HepG2 (cell line): ENCODE data around the gene HAUS7. TPM values are rescaled to one million over a fixed set of nuclear protein-coding genes. Genes with fewer than 3 reads are reported as not detected.

Experiments
- ATAC-seq: fragments of 200-7000 bp; cut with Tn5 transposase; 3 replicates; pipeline ENCODE4 v1.9.1; 2020; ENCODE audit warnings: mild to moderate bottlenecking, moderate library complexity
- BruUV-seq: library from RNA; stranded (reverse); fragments of 400-500 nt; replicated peaks from 2 replicates; lab custom pipeline; 2021; lab: Mats Ljungman, UMichigan
- CTCF ChIA-PET: fragments of 300-600 bp; formaldehyde crosslinking; extraction: SDS; loops from one replicate; lab custom pipeline; 2021; ENCODE audit warnings: low total read pairs, inconsistent platforms, low intra/inter-chr PET ratio; lab: Yijun Ruan, JAX
- POLR2A ChIA-PET: fragments of 350-600 bp; sonication (Branson Sonifier 250); formaldehyde crosslinking; loops from one replicate; lab custom pipeline; 2020; ENCODE audit warnings: antibody characterized with exemption, inconsistent platforms; lab: Yijun Ruan, JAX
- DNase-seq: peaks from one replicate; pipeline ENCODE4 v3.0.0-alpha.2; 2015; ENCODE audit warnings: low spot score
- FAIRE-seq: peaks from 3 replicates; lab custom pipeline; 2011; peaks lifted over from hg19 to GRCh38; lab: Jason Lieb, UNC
- H2AFZ ChIP-seq: one replicate; pipeline ENCODE4 v1.6.1; 2011; ENCODE audit warnings: low read length, inconsistent platforms
- H3K27ac ChIP-seq: fragments of 300-600 bp; 3 replicates; pipeline ENCODE4 v1.8.0; 2011; ENCODE audit warnings: mixed run types, mild to moderate bottlenecking, mixed read lengths, low read length, inconsistent platforms; ENCODE audit not compliant: insufficient read depth; ENCODE audit errors: extremely low read length
- H3K27me3 ChIP-seq, 2 experiments: fragments of 200-600 bp in 1 of 2; 2 replicates in 1 of 2; 3 replicates in 1 of 2; pipeline versions ENCODE4 v1.6.0 to v1.8.0; 2011; ENCODE audit warnings: low read length in 2 of 2, mild to moderate bottlenecking in 2 of 2, moderate library complexity in 2 of 2, inconsistent platforms in 1 of 2; ENCODE audit not compliant: insufficient read depth in 2 of 2, control insufficient read depth in 1 of 2
- H3K36me3 ChIP-seq, 2 experiments: fragments of 200-600 bp in 1 of 2; replicated peaks in 1 of 2; 2 replicates in 1 of 2; 3 replicates in 1 of 2; pipeline versions ENCODE4 v1.5.1 to v1.8.0; 2011; ENCODE audit warnings: low read length in 2 of 2, inconsistent platforms in 1 of 2; ENCODE audit not compliant: insufficient read depth in 2 of 2, control insufficient read depth in 1 of 2
- H3K4me1 ChIP-seq: 2 replicates; pipeline ENCODE4 v1.5.1; 2012; ENCODE audit warnings: low read length, inconsistent platforms; ENCODE audit not compliant: insufficient read depth
- H3K4me2 ChIP-seq: 2 replicates; pipeline ENCODE4 v1.6.0; 2011; ENCODE audit warnings: low read depth, low read length, inconsistent platforms
- H3K4me3 ChIP-seq, 3 experiments: fragments of 200-600 bp in 1 of 3; sonication (generic), shearing (Covaris generic) in 1 of 3; replicated peaks in 1 of 3; 2 replicates each; pipeline ENCODE4 v1.5.1; 2011 to 2016; ENCODE audit warnings: low read length in 3 of 3, inconsistent platforms in 2 of 3, low read depth in 2 of 3, mild to moderate bottlenecking in 2 of 3, control low read depth in 1 of 3, mixed read lengths in 1 of 3; ENCODE audit not compliant: insufficient read depth in 1 of 3
- H3K79me2 ChIP-seq: one replicate; pipeline ENCODE4 v1.6.1; 2011; ENCODE audit warnings: low read length, inconsistent platforms; ENCODE audit not compliant: insufficient read depth
- H3K9ac ChIP-seq: 2 replicates; pipeline ENCODE4 v1.6.0; 2011; ENCODE audit warnings: mild to moderate bottlenecking, low read depth, low read length, inconsistent platforms; ENCODE audit not compliant: insufficient read depth
- H3K9me3 ChIP-seq: 2 replicates; pipeline ENCODE4 v1.5.1; 2012; ENCODE audit warnings: mild to moderate bottlenecking, low read length
- H4K20me1 ChIP-seq: 2 replicates; pipeline ENCODE4 v1.6.0; 2011; ENCODE audit warnings: inconsistent platforms, mild to moderate bottlenecking, low read length, moderate library complexity; ENCODE audit not compliant: insufficient read depth
- AGO2 ChIP-seq: fragments of 200-400 bp; formaldehyde crosslinking; optimal IDR thresholded peaks from 2 replicates; pipeline ENCODE3; 2017; ENCODE audit warnings: mild to moderate bottlenecking, low read depth, low read length, moderate library complexity
- ATAD3A ChIP-seq: sonication (generic); formaldehyde crosslinking; IDR thresholded peaks from 2 replicates; pipeline ENCODE4 v1.4.0; 2020; ENCODE audit warnings: missing genetic modification reagents
- FOXA1 ChIP-seq, 2 experiments: fragments of 450-650 bp in 1 of 2; sonication (generic) in 1 of 2; formaldehyde crosslinking in 1 of 2; IDR thresholded peaks; 2 replicates each; pipeline versions ENCODE4 v1.4.0 to v1.6.1; 2016 to 2020; ENCODE audit warnings: missing genetic modification reagents in 1 of 2
- KDM6A ChIP-seq: IDR thresholded peaks from 2 replicates; pipeline ENCODE4 v1.6.1; 2016; ENCODE audit warnings: low read depth
- MXD4 ChIP-seq: IDR thresholded peaks from 2 replicates; pipeline ENCODE4 v1.6.1; 2016; ENCODE audit warnings: mild to moderate bottlenecking, missing biosample characterization, missing genetic modification reagents
- MZF1 ChIP-seq: sonication (generic); formaldehyde crosslinking; IDR thresholded peaks from 2 replicates; pipeline ENCODE4 v1.8.1; 2023; ENCODE audit warnings: mild to moderate bottlenecking, missing genetic modification reagents, borderline replicate concordance
- NAIF1 ChIP-seq: sonication (generic); formaldehyde crosslinking; IDR thresholded peaks from 2 replicates; pipeline ENCODE4 v1.5.0; 2020; ENCODE audit warnings: mild to moderate bottlenecking, missing genetic modification reagents, borderline replicate concordance
- THAP8 ChIP-seq: sonication (generic); formaldehyde crosslinking; IDR thresholded peaks from 2 replicates; pipeline ENCODE4 v1.5.1; 2020; ENCODE audit warnings: missing genetic modification reagents, mild to moderate bottlenecking, borderline replicate concordance
- ZBTB37 ChIP-seq: sonication (generic); formaldehyde crosslinking; IDR thresholded peaks from 2 replicates; pipeline ENCODE4 v1.4.0; 2020; ENCODE audit warnings: mild to moderate bottlenecking, missing genetic modification reagents
- ZNF207 ChIP-seq: fragments of 450-650 bp; IDR thresholded peaks from 2 replicates; pipeline ENCODE4 v1.6.1; 2016; ENCODE audit warnings: antibody characterized with exemption, borderline replicate concordance
- ZNF687 ChIP-seq: sonication (generic); formaldehyde crosslinking; IDR thresholded peaks from 2 replicates; pipeline ENCODE4 v1.5.1; 2020; ENCODE audit warnings: mild to moderate bottlenecking, missing genetic modification reagents, moderate library complexity
- ZNF724P ChIP-seq: sonication (generic); formaldehyde crosslinking; IDR thresholded peaks from 2 replicates; pipeline ENCODE4 v1.8.0; 2022; ENCODE audit warnings: missing genetic modification reagents, borderline replicate concordance
- ZNF83 ChIP-seq: sonication (generic); formaldehyde crosslinking; IDR thresholded peaks from 2 replicates; pipeline ENCODE4 v1.4.0; 2020; ENCODE audit warnings: missing genetic modification reagents, mild to moderate bottlenecking, borderline replicate concordance
- WGBS: methylation state at CpG from one replicate; pipeline ENCODE4 v1.1.6; 2017; ENCODE audit warnings: low lambda C conversion rate; 5-methylcytosine and 5-hydroxymethylcytosine counted together
- in situ Hi-C: cut with HindIII; loops from 2 replicates; pipeline ENCODE4 v1.10.0; 2017; ENCODE audit warnings: low pct_unique_long_range_greater_than_20kb; ENCODE audit not compliant: extremely low pct_ligation_motif_present
- intact Hi-C: fragments of 100-400 bp; cut with micrococcal nuclease; formaldehyde crosslinking; loops from one replicate; pipeline ENCODE4 v1.10.0; 2022; ENCODE audit not compliant: unreplicated experiment
- polyA plus RNA-seq, 8 experiments: library from polyadenylated mRNA; depleted of rRNA in 3 of 8; stranded (reverse) in 7 of 8; unstranded in 1 of 8; fragments of >200 nt; fragmentation: Illumina TruSeq in 4 of 8; extraction: Trizol in 4 of 8; gene quantifications; 2 replicates each; pipeline versions ENCODE4 v1.2.1 to v1.2.3, GENCODE V29; 2011 to 2016; ENCODE audit warnings: low read depth in 4 of 8, missing spikeins in 1 of 8, mixed read lengths in 1 of 8; ENCODE audit not compliant: insufficient read depth in 1 of 8
- total RNA-seq, 5 experiments: library from RNA; depleted of rRNA; stranded (reverse); fragments of >200 nt; fragmentation: Illumina TruSeq; extraction: Trizol; gene quantifications; 2 replicates each; pipeline ENCODE4 v1.2.3, GENCODE V29; 2016; ENCODE audit warnings: low read depth in 1 of 5
- TF ChIP-seq, protein P1 (sequence below): sonication (generic); formaldehyde crosslinking; IDR thresholded peaks from 2 replicates; pipeline ENCODE4 v1.5.0; 2020; ENCODE audit warnings: mild to moderate bottlenecking, missing genetic modification reagents
- TF ChIP-seq, protein P2 (sequence below): sonication (generic); formaldehyde crosslinking; IDR thresholded peaks from 2 replicates; pipeline ENCODE4 v1.4.0; 2020; ENCODE audit warnings: missing genetic modification reagents

HAUS7 gene
- total and polyA plus RNA-seq, 2 of the 13 experiments (the other 11 are each of a cell fraction or from before 2014, with no cell fraction given) = 10.9 to 42.4 TPM

- Histone ChIP-seq H3K9me3 (no peaks in the 10 kb centered on the region), H3K4me1 (no peaks in the 10 kb centered on the region), H3K27ac (no peak overlapping the region), H3K79me2 (no peaks in the 10 kb centered on the region), H2AFZ (no peak overlapping the region), H3K36me3 (no peaks in the 10 kb centered on the region), H3K27me3 (no peaks in the 10 kb centered on the region; a peak in 1 of 5 replicates), H4K20me1 (no peaks in the 10 kb centered on the region), H3K4me3 (no peak overlapping the region), H3K9ac (no peak overlapping the region), H3K4me2 (no peak overlapping the region)
- POLR2A ChIA-PET = no interaction called here
- CTCF ChIA-PET = no interaction called here
- no peak for ATAC-seq
- no peak for FAIRE-seq
- in situ Hi-C loops = no loop called here
- intact Hi-C loops = no loop called here
- 20% methylated on average over 1 of the region's 35 CpGs for WGBS
- no peak for DNase-seq
- no TSS peak for BruUV-seq
- TF ChIP-seq, protein P1, sequence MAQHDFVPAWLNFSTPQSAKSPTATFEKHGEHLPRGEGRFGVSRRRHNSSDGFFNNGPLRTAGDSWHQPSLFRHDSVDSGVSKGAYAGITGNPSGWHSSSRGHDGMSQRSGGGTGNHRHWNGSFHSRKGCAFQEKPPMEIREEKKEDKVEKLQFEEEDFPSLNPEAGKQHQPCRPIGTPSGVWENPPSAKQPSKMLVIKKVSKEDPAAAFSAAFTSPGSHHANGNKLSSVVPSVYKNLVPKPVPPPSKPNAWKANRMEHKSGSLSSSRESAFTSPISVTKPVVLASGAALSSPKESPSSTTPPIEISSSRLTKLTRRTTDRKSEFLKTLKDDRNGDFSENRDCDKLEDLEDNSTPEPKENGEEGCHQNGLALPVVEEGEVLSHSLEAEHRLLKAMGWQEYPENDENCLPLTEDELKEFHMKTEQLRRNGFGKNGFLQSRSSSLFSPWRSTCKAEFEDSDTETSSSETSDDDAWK (CRISPR knock-in tag) = no peak
- no peak for TF ChIP-seq NAIF1 (CRISPR knock-in tag)
- TF ChIP-seq, protein P2, sequence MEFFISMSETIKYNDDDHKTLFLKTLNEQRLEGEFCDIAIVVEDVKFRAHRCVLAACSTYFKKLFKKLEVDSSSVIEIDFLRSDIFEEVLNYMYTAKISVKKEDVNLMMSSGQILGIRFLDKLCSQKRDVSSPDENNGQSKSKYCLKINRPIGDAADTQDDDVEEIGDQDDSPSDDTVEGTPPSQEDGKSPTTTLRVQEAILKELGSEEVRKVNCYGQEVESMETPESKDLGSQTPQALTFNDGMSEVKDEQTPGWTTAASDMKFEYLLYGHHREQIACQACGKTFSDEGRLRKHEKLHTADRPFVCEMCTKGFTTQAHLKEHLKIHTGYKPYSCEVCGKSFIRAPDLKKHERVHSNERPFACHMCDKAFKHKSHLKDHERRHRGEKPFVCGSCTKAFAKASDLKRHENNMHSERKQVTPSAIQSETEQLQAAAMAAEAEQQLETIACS (CRISPR knock-in tag) = no peak
- TF ChIP-seq KDM6A = no peak
- no peak for TF ChIP-seq MXD4 (CRISPR knock-in tag)
- TF ChIP-seq ZNF207 = no peak
- TF ChIP-seq MZF1 = no peak
- TF ChIP-seq THAP8 (CRISPR knock-in tag) = no peak
- no peak for TF ChIP-seq FOXA1 (IDR thresholded peaks at IDR 0.05)
- TF ChIP-seq FOXA1 (CRISPR knock-in tag; IDR thresholded peaks at IDR 0.05) = no peak
- TF ChIP-seq ZNF724P (CRISPR knock-in tag) = no peak
- no peak for TF ChIP-seq ZBTB37
- no peak for TF ChIP-seq ATAD3A (CRISPR knock-in tag)
- no peak for TF ChIP-seq ZNF83 (CRISPR knock-in tag)
- TF ChIP-seq ZNF687 (CRISPR knock-in tag) = no peak
- no peak for TF ChIP-seq AGO2
Measured at GRCh38 chrX:153445106-153445855, 25.1 kb downstream of the HAUS7 start.
